Mesodermal cell (in vitro differentiated cells): ENCODE measurements around the gene TMEM126B.
A peak's percentile ranks its signal among the peaks of the same experiment; 100 is the strongest.

Experiments
- H3K27ac ChIP-seq: 2 replicates; pipeline ENCODE4 v1.7.0; 2013; ENCODE audit warnings: mild to moderate bottlenecking, low read depth, low read length, moderate library complexity; ENCODE audit not compliant: severe bottlenecking
- H3K36me3 ChIP-seq: 2 replicates; pipeline ENCODE4 v1.7.1; 2013; ENCODE audit warnings: mild to moderate bottlenecking, low read length, moderate library complexity; ENCODE audit not compliant: control insufficient read depth, insufficient read depth
- H3K4me1 ChIP-seq: one replicate; pipeline ENCODE4 v1.7.1; 2013; ENCODE audit warnings: mild to moderate bottlenecking, low read length; ENCODE audit not compliant: insufficient read depth, control insufficient read depth, poor library complexity, severe bottlenecking
- H3K4me3 ChIP-seq: 2 replicates; pipeline ENCODE4 v1.7.0; 2013; ENCODE audit warnings: low read length, control low read depth, mild to moderate bottlenecking; ENCODE audit not compliant: insufficient read depth, poor library complexity, severe bottlenecking; ENCODE audit errors: extremely low read depth
- H3K9me3 ChIP-seq: 2 replicates; pipeline ENCODE4 v1.7.1; 2013; ENCODE audit warnings: mild to moderate bottlenecking, low read length, moderate library complexity; ENCODE audit not compliant: control insufficient read depth
- WGBS, 2 experiments: methylation state at CpG; one replicate each; pipeline ENCODE4 v1.1.5; 2013; ENCODE audit warnings: missing lambda C conversion rate in 2 of 2; ENCODE audit not compliant: insufficient coverage in 2 of 2; 5-methylcytosine and 5-hydroxymethylcytosine counted together

TMEM126B gene

DNA sequence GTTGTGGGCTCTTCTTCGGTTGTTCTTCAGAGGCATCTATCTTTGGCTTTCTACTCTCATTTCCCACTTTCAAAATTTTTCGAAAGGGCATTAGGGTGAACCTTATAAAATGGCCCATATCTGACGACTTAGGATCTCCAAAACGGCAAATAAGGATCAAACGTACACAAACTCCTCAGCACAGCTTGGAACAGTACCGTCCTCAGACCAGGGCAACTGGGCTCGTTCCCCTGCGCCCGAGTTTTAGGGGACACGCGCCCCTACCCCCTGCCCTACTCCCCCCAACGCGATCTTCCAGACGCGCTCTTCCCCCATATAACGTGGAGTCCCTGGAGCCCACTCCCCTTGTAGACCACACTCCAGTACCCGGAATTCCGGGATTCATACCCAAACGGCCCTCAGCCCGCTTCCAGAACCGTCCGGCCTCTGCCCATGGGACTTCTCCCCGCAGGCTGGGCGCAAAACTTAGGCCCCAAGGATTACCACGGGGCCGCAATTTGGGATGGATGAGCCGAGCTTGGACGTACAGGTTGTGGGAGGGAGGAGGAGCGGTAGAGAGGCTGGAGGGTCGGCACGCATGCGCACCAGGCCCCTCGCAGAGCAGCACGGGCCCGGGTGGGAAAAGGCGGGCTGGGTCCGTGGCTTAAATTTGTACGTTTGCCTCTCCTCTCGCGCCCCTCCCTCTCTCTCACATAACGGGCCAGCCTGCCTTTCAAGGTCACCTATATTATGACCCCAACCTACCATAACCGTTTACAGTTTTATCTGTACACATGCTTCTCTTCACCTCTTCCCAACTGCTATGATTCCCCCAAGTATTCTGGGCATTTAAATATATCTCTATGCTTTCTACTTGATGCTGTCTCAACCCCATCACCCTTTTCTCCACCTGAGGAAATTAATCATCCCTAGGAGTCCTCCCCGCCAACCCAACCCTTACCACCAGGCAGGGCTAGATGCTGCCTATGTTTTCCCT lies 54.2 kb downstream of the TMEM126B start:
- Histone ChIP-seq H3K4me3 (no peak overlapping the region), H3K9me3 (no peaks in the 10 kb centered on the region), H3K4me1 (no peaks in the 10 kb centered on the region), H3K36me3 (no peaks in the 10 kb centered on the region), H3K27ac (no peak overlapping the region)
- WGBS, 2 experiments: 94 to 98% methylated on average over 35 to 42 of the region's 43 CpGs

- Histone ChIP-seq H3K4me1 (no peaks in the 10 kb centered on the region), H3K36me3 (no peaks in the 10 kb centered on the region), H3K27ac (peak overlapping the region; percentile 11), H3K4me3 (no peak overlapping the region), H3K9me3 (no peaks in the 10 kb centered on the region)
- 92 to 96% methylated on average over 15 of the region's 15 CpGs for WGBS, 2 experiments
Measured at GRCh38 chr11:85685125-85685819, 56.9 kb downstream of the TMEM126B start.

- no peaks in the 10 kb centered on the region for H3K9me3 ChIP-seq
- WGBS, 2 experiments: 91 to 96% methylated on average over 11 to 12 of the region's 13 CpGs
- H3K36me3 ChIP-seq: no peaks in the 10 kb centered on the region
- H3K27ac ChIP-seq: peak within 1 kb of the TSS; percentile 11
- H3K4me3 ChIP-seq: no peak within 1 kb of the TSS
- H3K4me1 ChIP-seq: no peaks in the 10 kb centered on the region
Measured at GRCh38 chr11:85685820-85686459, 57.5 kb downstream of the TMEM126B start, which contains the start of gene CCDC89. Gene CCDC89, minus strand, starts transcription at chr11:85686195. Its CDS starts 65 bp downstream, at chr11:85686130.
